Breast epithelium (tissue), 3 donors: ENCODE measurements around the gene MAN1C1.

Experiments
- POLR2A ChIP-seq: fragments of 450-650 bp; IDR thresholded peaks from one replicate; pipeline ENCODE4 v1.6.1; 2016; ENCODE audit warnings: antibody characterized with exemption, mild to moderate bottlenecking, moderate library complexity
- POLR2AphosphoS5 ChIP-seq, 3 donors: sonication (generic); formaldehyde crosslinking; IDR thresholded peaks; one replicate each; pipeline ENCODE4 v1.6.1; 2017; ENCODE audit warnings: antibody characterized with exemption in 3 of 3
- TF ChIP-seq, protein P1 (sequence below), 3 donors: fragments of 450-650 bp; IDR thresholded peaks; one replicate each; pipeline ENCODE4 v1.5.1; 2016 to 2017; ENCODE audit warnings: antibody characterized with exemption in 3 of 3, mild to moderate bottlenecking in 3 of 3, moderate library complexity in 3 of 3

DNA sequence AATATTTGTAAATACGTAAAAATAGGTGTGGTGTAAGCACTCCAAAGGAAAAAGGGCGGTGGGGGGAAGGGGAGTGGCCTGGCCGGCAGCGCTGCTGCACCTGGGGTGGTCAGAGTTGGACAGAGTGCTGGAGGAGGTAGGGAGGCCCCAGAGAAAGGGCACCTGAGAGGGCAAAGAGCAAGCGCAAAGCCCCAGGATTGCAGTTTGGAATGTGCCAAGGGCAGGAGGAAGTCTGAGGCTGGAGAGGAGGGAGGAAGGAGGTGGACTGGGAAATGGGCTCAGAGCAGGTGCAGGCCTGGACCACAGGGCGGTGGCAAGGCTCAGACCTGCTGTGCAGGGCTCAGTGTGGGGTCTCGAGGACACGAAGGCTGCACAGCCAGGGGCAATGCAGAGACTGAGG, 42.6 kb upstream of the MAN1C1 start:
- TF ChIP-seq, protein P1, sequence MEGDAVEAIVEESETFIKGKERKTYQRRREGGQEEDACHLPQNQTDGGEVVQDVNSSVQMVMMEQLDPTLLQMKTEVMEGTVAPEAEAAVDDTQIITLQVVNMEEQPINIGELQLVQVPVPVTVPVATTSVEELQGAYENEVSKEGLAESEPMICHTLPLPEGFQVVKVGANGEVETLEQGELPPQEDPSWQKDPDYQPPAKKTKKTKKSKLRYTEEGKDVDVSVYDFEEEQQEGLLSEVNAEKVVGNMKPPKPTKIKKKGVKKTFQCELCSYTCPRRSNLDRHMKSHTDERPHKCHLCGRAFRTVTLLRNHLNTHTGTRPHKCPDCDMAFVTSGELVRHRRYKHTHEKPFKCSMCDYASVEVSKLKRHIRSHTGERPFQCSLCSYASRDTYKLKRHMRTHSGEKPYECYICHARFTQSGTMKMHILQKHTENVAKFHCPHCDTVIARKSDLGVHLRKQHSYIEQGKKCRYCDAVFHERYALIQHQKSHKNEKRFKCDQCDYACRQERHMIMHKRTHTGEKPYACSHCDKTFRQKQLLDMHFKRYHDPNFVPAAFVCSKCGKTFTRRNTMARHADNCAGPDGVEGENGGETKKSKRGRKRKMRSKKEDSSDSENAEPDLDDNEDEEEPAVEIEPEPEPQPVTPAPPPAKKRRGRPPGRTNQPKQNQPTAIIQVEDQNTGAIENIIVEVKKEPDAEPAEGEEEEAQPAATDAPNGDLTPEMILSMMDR (IDR thresholded peaks at IDR 0.05) = no peak
- TF ChIP-seq POLR2AphosphoS5 (IDR thresholded peaks at IDR 0.05) (no peak), POLR2A (no peak)
